Measurements from ENCODE around the gene GPR179. TPM values are rescaled to one million over a fixed set of nuclear protein-coding genes. Genes with fewer than 3 reads are reported as not detected.

The GPR179 gene
- total RNA-seq: 0.03 TPM in 1 of 2 replicates, not detected in the other

- H3K4me3 Mint-ChIP-seq: no peak within 1 kb of the TSS
- DNase-seq (ENCODE audit: low spot score): no peak
- no peaks in the 10 kb centered on the region for H3K9me3 Mint-ChIP-seq
- peaks cover under 1% of the 10 kb centered on the region for H3K4me1 Mint-ChIP-seq (ENCODE audit: low read depth)
- peaks cover 4% of the 10 kb centered on the region for H3K27me3 Mint-ChIP-seq (ENCODE audit: insufficient read depth)
- intact Hi-C loops (cut with micrococcal nuclease): no loop called here
- H3K27ac Mint-ChIP-seq: no peak within 1 kb of the TSS
- H3K36me3 Mint-ChIP-seq (ENCODE audit: low read depth): no peaks in the 10 kb centered on the region
These were observed at the start of gene GPR179 for GRCh38 chr17:38343608-38344419. Gene GPR179 (minus strand): TSS chr17:38343956. CDS start chr17:38343789, 167 bp downstream.

DNA sequence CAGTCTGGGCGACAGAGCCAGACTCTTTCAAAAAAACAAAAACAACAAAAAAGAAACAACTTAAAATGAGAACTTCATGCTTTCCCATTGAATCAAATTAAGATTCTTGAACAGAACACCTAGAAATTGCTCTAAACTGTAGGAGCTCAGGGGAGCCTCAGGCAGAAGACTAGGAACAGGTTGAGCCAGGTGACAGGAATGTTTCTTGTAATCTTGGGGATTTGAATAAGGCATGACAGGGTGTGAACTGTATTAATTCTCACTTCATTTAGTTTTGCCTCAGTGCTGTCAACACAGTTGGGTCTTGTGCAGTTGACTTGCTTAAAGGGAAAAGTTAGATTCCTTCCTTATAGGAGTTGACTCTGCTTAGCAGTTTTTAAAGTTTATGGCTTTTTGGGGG is 35.7 kb upstream of the GPR179 start:
- H3K4me1 Mint-ChIP-seq (ENCODE audit: low read depth): no peaks in the 10 kb centered on the region
- no peaks in the 10 kb centered on the region for H3K27me3 Mint-ChIP-seq (ENCODE audit: insufficient read depth)
- H3K4me3 Mint-ChIP-seq: no peak overlapping the region
- peaks cover 10% of the 10 kb centered on the region for H3K36me3 Mint-ChIP-seq (ENCODE audit: low read depth)
- no peak overlapping the region for H3K27ac Mint-ChIP-seq
- H3K9me3 Mint-ChIP-seq: no peaks in the 10 kb centered on the region
- intact Hi-C loops (cut with micrococcal nuclease): no loop called here
- DNase-seq (ENCODE audit: low spot score): no peak

- Mint-ChIP-seq H3K9me3 (no peaks in the 10 kb centered on the region), H3K27ac (no peak overlapping the region), H3K36me3 (ENCODE audit: low read depth) (peaks cover 26% of the 10 kb centered on the region), H3K4me3 (no peak overlapping the region), H3K4me1 (ENCODE audit: low read depth) (no peaks in the 10 kb centered on the region), H3K27me3 (ENCODE audit: insufficient read depth) (no peaks in the 10 kb centered on the region)
- DNase-seq (ENCODE audit: low spot score): no peak
- intact Hi-C loops (cut with micrococcal nuclease): no loop called here
These were observed 25.5 kb upstream of the GPR179 start for GRCh38 chr17:38369124-38369886.

- Mint-ChIP-seq H3K9me3 (no peaks in the 10 kb centered on the region), H3K36me3 (ENCODE audit: low read depth) (peaks cover 15% of the 10 kb centered on the region), H3K27me3 (ENCODE audit: insufficient read depth) (no peaks in the 10 kb centered on the region), H3K4me1 (ENCODE audit: low read depth) (no peaks in the 10 kb centered on the region), H3K4me3 (no peak overlapping the region), H3K27ac (no peak overlapping the region)
- DNase-seq (ENCODE audit: low spot score): no peak
- intact Hi-C loops (cut with micrococcal nuclease): no loop called here
These were observed 21.0 kb upstream of the GPR179 start for GRCh38 chr17:38364741-38365140.

DNA sequence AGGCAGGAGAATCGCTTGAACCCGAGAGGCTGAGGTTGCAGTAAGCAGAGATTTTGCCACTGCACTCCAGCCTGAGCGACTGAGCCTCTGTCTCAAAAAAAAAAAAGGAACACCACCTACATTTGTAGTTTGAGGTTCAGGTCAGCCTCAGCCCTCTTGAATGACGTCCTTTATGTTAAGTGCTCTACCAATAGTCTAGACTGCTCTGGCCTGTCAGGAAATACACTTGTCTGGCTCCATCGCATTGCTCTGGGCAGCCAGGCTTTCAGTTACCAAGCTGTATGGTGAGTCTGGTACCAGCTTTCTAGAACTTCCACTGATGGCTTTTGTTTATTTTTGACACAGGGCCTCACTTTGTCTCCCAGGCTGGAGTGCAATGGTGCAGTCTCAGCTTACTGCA is 19.3 kb upstream of the GPR179 start:
- Mint-ChIP-seq H3K27ac (no peak overlapping the region), H3K36me3 (ENCODE audit: low read depth) (peaks cover 6% of the 10 kb centered on the region), H3K9me3 (no peaks in the 10 kb centered on the region), H3K4me3 (no peak overlapping the region), H3K27me3 (ENCODE audit: insufficient read depth) (no peaks in the 10 kb centered on the region), H3K4me1 (ENCODE audit: low read depth) (no peaks in the 10 kb centered on the region)
- no peak for DNase-seq (ENCODE audit: low spot score)
- intact Hi-C loops (cut with micrococcal nuclease): no loop called here

- no peaks in the 10 kb centered on the region for H3K9me3 Mint-ChIP-seq
- intact Hi-C loops (cut with micrococcal nuclease): no loop called here
- H3K27ac Mint-ChIP-seq: no peak overlapping the region
- peaks cover 4% of the 10 kb centered on the region for H3K36me3 Mint-ChIP-seq (ENCODE audit: low read depth)
- no peak for DNase-seq (ENCODE audit: low spot score)
- H3K27me3 Mint-ChIP-seq (ENCODE audit: insufficient read depth): no peaks in the 10 kb centered on the region
- no peak overlapping the region for H3K4me3 Mint-ChIP-seq
- H3K4me1 Mint-ChIP-seq (ENCODE audit: low read depth): peaks cover 9% of the 10 kb centered on the region
These were observed 18.1 kb upstream of the GPR179 start for GRCh38 chr17:38361694-38362465.

- intact Hi-C loops (cut with micrococcal nuclease): no loop called here
- Mint-ChIP-seq H3K27ac (no peak overlapping the region), H3K36me3 (ENCODE audit: low read depth) (peaks cover 12% of the 10 kb centered on the region), H3K9me3 (no peaks in the 10 kb centered on the region), H3K4me1 (ENCODE audit: low read depth) (peaks cover 31% of the 10 kb centered on the region), H3K4me3 (no peak overlapping the region), H3K27me3 (ENCODE audit: insufficient read depth) (peaks cover 3% of the 10 kb centered on the region)
- DNase-seq (ENCODE audit: low spot score): no peak
These were observed 15.1 kb upstream of the GPR179 start for GRCh38 chr17:38358586-38359513.

DNA sequence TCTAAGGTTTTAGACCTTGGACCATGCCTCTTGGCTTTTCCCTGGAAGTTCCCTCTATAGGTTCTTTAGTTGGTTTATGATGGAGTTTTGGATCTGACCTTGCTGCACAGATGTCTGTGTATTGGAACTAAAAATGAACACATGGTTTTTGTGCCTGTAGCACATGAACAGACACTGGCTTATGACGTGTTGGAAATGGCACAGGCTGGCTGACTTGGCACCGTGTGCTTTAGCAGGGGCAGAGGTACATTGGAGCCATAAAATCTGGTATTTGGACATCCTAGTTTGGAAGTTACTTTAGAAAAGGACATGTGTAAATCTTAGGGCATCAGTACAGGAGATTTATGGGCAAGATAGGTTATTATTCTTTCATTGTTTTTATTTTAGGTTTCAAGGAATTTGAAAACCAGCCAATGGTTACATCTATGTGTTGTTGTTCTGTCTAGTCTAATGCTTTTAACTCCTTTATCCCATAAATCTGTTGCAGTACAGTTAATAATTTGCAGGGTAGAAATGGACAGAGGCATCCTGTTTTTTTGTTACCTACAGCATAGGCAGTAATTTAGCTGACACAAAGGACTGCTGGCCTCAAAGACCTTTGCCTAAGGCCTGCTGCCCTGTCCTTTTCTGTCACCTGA is 13.8 kb upstream of the GPR179 start:
- Mint-ChIP-seq H3K27me3 (ENCODE audit: insufficient read depth) (peaks cover 3% of the 10 kb centered on the region), H3K36me3 (ENCODE audit: low read depth) (peaks cover 13% of the 10 kb centered on the region), H3K9me3 (no peaks in the 10 kb centered on the region), H3K27ac (no peak overlapping the region), H3K4me3 (no peak overlapping the region), H3K4me1 (ENCODE audit: low read depth) (peaks cover 34% of the 10 kb centered on the region)
- intact Hi-C loops (cut with micrococcal nuclease): no loop called here
- DNase-seq (ENCODE audit: low spot score): no peak

GRCh38 chr17:38355251-38355650 is 11.5 kb upstream of the GPR179 start:
- H3K27me3 Mint-ChIP-seq (ENCODE audit: insufficient read depth): peaks cover 3% of the 10 kb centered on the region
- no peak overlapping the region for H3K27ac Mint-ChIP-seq
- H3K36me3 Mint-ChIP-seq (ENCODE audit: low read depth): peaks cover 10% of the 10 kb centered on the region
- DNase-seq (ENCODE audit: low spot score): no peak
- intact Hi-C loops (cut with micrococcal nuclease): no loop called here
- H3K4me3 Mint-ChIP-seq: peak overlapping the region; percentile 20
- peaks cover 43% of the 10 kb centered on the region for H3K4me1 Mint-ChIP-seq (ENCODE audit: low read depth)
- no peaks in the 10 kb centered on the region for H3K9me3 Mint-ChIP-seq

- Mint-ChIP-seq H3K4me1 (ENCODE audit: low read depth) (peaks cover 43% of the 10 kb centered on the region), H3K4me3 (peak overlapping the region; percentile 77), H3K27me3 (ENCODE audit: insufficient read depth) (peaks cover 6% of the 10 kb centered on the region), H3K27ac (no peak overlapping the region), H3K9me3 (no peaks in the 10 kb centered on the region), H3K36me3 (ENCODE audit: low read depth) (peaks cover 10% of the 10 kb centered on the region)
- intact Hi-C loops (cut with micrococcal nuclease): loop anchor here (5.0 kb wide), 1 partner anchor 613 kb away; the partner anchor contains the start of gene FBXO47
- DNase-seq (ENCODE audit: low spot score): no peak
These were observed 10.7 kb upstream of the GPR179 start for GRCh38 chr17:38354466-38354865.

DNA sequence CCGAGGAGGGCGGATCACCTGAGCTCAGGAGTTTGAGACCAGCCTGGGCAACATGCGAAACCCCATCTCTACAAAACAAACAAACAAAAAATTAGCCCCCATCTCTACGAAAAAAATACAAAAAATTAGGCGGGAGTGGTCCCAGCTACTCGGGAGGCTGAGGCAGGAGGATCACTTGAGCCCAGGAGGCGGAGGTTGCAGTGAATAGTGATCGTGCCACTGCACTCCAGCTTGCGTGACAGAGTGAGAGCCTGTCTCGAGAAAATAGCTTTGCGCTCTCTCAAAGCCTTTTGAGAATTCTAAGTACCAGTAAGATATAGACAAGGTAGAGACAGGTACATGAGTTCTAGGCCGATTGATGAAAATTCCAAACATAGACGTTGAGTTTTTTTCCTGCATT is 9.9 kb upstream of the GPR179 start:
- intact Hi-C loops (cut with micrococcal nuclease): loop anchor here (5.0 kb wide), 1 partner anchor 614 kb away; the partner anchor contains the start of gene FBXO47
- DNase-seq (ENCODE audit: low spot score): no peak
- H3K4me1 Mint-ChIP-seq (ENCODE audit: low read depth): peaks cover 48% of the 10 kb centered on the region
- peaks cover 6% of the 10 kb centered on the region for H3K27me3 Mint-ChIP-seq (ENCODE audit: insufficient read depth)
- H3K4me3 Mint-ChIP-seq: peak overlapping the region; percentile 77
- H3K27ac Mint-ChIP-seq: no peak overlapping the region
- peaks cover 10% of the 10 kb centered on the region for H3K36me3 Mint-ChIP-seq (ENCODE audit: low read depth)
- no peaks in the 10 kb centered on the region for H3K9me3 Mint-ChIP-seq
